ENCODE data around the gene RNF187. TPM values are rescaled to one million over a fixed set of nuclear protein-coding genes. Genes with fewer than 3 reads are reported as not detected.
A peak's percentile ranks its signal among the peaks of the same experiment; 100 is the strongest.

The RNF187 gene
- total and polyA plus RNA-seq, 2 of the 4 experiments (the other 2 are of a cell fraction), result 14.0 to 55.4 TPM

- Histone ChIP-seq H3K18ac (ENCODE audit: low read depth, low read length) (no peak overlapping the region), H2BK5ac (ENCODE audit: low read depth, low read length, poor library complexity, severe bottlenecking) (no peak overlapping the region), H2BK120ac (ENCODE audit: low read depth, low read length) (no peak overlapping the region), H4K5ac (ENCODE audit: low read depth, low read length) (no peak overlapping the region), H2AK5ac (ENCODE audit: low read depth, low read length) (no peak overlapping the region), H3K9ac (ENCODE audit: low read depth, low read length) (no peak overlapping the region), H3K4ac (ENCODE audit: low read depth, low read length) (no peak overlapping the region), H3K79me1 (ENCODE audit: low read depth in 1 of 2, low read length in 2 of 2) (no peaks in the 10 kb centered on the region), H3K9me1 (ENCODE audit: insufficient read depth, low read length) (no peaks in the 10 kb centered on the region), H4K8ac (ENCODE audit: low read depth in 2 of 2, low read length in 2 of 2) (no peak overlapping the region), H3K4me1 (ENCODE audit: control insufficient read depth, insufficient read depth, low read length) (no peaks in the 10 kb centered on the region), H2AFZ (replicated peaks; ENCODE audit: low read length, poor library complexity) (no peak overlapping the region), H2BK15ac (ENCODE audit: low read depth, low read length) (no peak overlapping the region), H3K27ac (ENCODE audit: insufficient read depth, low read length) (no peak overlapping the region), H3K27me3 (ENCODE audit: control insufficient read depth, insufficient read depth, low read length) (no peaks in the 10 kb centered on the region), H4K91ac (ENCODE audit: insufficient read depth, low read depth, low read length) (no peak overlapping the region), H3K56ac (ENCODE audit: extremely low read depth, insufficient read depth, low read length) (no peak overlapping the region), H3K23ac (ENCODE audit: low read depth, low read length) (no peak overlapping the region), H3K4me2 (ENCODE audit: low read depth, low read length) (peak overlapping the region; percentile 40; the same call in 1 of the 2 replicates), H3K14ac (replicated peaks; ENCODE audit: low read depth, low read length) (no peak overlapping the region), H3K36me3 (ENCODE audit: control insufficient read depth, insufficient read depth, low read length) (no peaks in the 10 kb centered on the region), H4K20me1 (ENCODE audit: insufficient read depth, low read length) (no peaks in the 10 kb centered on the region), H3K9me3 (ENCODE audit: control insufficient read depth, insufficient read depth, low read length) (no peaks in the 10 kb centered on the region), H3K4me3 (ENCODE audit: insufficient read depth, low read depth, low read length) (no peak overlapping the region), H2BK20ac (ENCODE audit: low read depth, low read length) (no peak overlapping the region), H2AK9ac (replicated peaks; ENCODE audit: low read depth, low read length, poor library complexity) (no peak overlapping the region)
- ATAC-seq (ENCODE audit: low read depth) (peak; percentile 49), DNase-seq (no peak)
- no peak for TF ChIP-seq BHLHE40 (IDR thresholded peaks at IDR 0.05; ENCODE audit: low read depth, low read length)
- no peak for TF ChIP-seq NFE2L2 (IDR thresholded peaks at IDR 0.05; ENCODE audit: low read depth, low read length)
- no peak for TF ChIP-seq RCOR1 (IDR thresholded peaks at IDR 0.05; ENCODE audit: insufficient replicate concordance, low read length)
- TF ChIP-seq CEBPB (IDR thresholded peaks at IDR 0.05; ENCODE audit: low read depth, low read length), result no peak
- TF ChIP-seq POLR2A (IDR thresholded peaks at IDR 0.05; ENCODE audit: low read depth, low read length), result no peak
- TF ChIP-seq FOS (IDR thresholded peaks at IDR 0.05; ENCODE audit: low read depth, low read length), result no peak
- no peak for TF ChIP-seq SMC3 (IDR thresholded peaks at IDR 0.05; ENCODE audit: low read depth, low read length)
- no peak for TF ChIP-seq RFX5 (IDR thresholded peaks at IDR 0.05; ENCODE audit: low read depth, low read length)
- TF ChIP-seq CHD1 (IDR thresholded peaks at IDR 0.05; ENCODE audit: low read depth, low read length), result no peak
- no peak for TF ChIP-seq CTCF (conservative IDR thresholded peaks at IDR 0.05; ENCODE audit: low read depth, low read length)
- TF ChIP-seq USF2 (IDR thresholded peaks at IDR 0.05; ENCODE audit: low read depth, low read length), result no peak
- no peak for TF ChIP-seq MAZ (IDR thresholded peaks at IDR 0.05; ENCODE audit: borderline replicate concordance, low read depth, low read length)
- TF ChIP-seq RAD21 (IDR thresholded peaks at IDR 0.05; ENCODE audit: low read length), result no peak
- TF ChIP-seq MAFK (IDR thresholded peaks at IDR 0.05; ENCODE audit: low read depth, low read length), result no peak
- ChIA-PET POLR2A (ENCODE audit: unreplicated experiment) (no interaction called here), CTCF (interaction anchor here (1.0 kb wide), 1 partner anchor 26 kb away, joined by 3 read pairs; no protein-coding TSS in a partner anchor)
- intact Hi-C loops (cut with micrococcal nuclease) (no loop called here), dilution Hi-C loops (cut with HindIII; ENCODE audit: low sequenced_read_pairs, unreplicated experiment) (no loop called here), in situ Hi-C loops (cut with MboI; ENCODE audit: low sequenced_read_pairs) (no loop called here)
- BruUV-seq (replicated peaks), result no TSS peak
- WGBS, 2 experiments (ENCODE audit: extremely low coverage in 2 of 2, insufficient read length in 1 of 2), result no CpG with 5 or more reads among the region's 5 CpGs
Observed at GRCh38 chr1:228527596-228527995, 40.4 kb downstream of the RNF187 start.
